Measurements from ENCODE around the gene HHEX.
"Not testable (repeated sequence)": the region's sequence is repeated elsewhere in the genome, so short reads cannot be mapped to it uniquely, and the experiment has no call there.

The HHEX gene

GRCh38 chr10:92740762-92741161 is 51.0 kb downstream of the HHEX start:
- Histone ChIP-seq H3K79me2 (ENCODE audit: insufficient read depth, low read depth) (no peaks in the 10 kb centered on the region), H3K9ac (no peak overlapping the region), H3K27me3 (ENCODE audit: insufficient read depth, low read depth) (no peaks in the 10 kb centered on the region), H3K36me3 (ENCODE audit: insufficient read depth) (no peaks in the 10 kb centered on the region), H3K4me1 (ENCODE audit: low read depth, poor library complexity, severe bottlenecking) (peaks cover 45% of the 10 kb centered on the region), H3K27ac (no peak overlapping the region), H3K4me2 (no peak overlapping the region), H3K4me3 (IDR thresholded peaks at IDR 0.05; ENCODE audit: insufficient read depth, low read depth, low read length) (no peak overlapping the region), H4K20me1 (ENCODE audit: insufficient read depth) (no peaks in the 10 kb centered on the region), H2AFZ (ENCODE audit: low read depth) (no peak overlapping the region)
- no peak for TF ChIP-seq CTCF (conservative IDR thresholded peaks at IDR 0.05; ENCODE audit: low read depth, low read length)

GRCh38 chr10:92741741-92742140 is 52.0 kb downstream of the HHEX start:
- not testable (repeated sequence) for H3K36me3 ChIP-seq (ENCODE audit: insufficient read depth); H3K27me3 ChIP-seq (ENCODE audit: insufficient read depth, low read depth); H4K20me1 ChIP-seq (ENCODE audit: insufficient read depth); H3K4me3 ChIP-seq (IDR thresholded peaks at IDR 0.05; ENCODE audit: insufficient read depth, low read depth, low read length); H3K9ac ChIP-seq; H3K79me2 ChIP-seq (ENCODE audit: insufficient read depth, low read depth)
- Histone ChIP-seq H3K4me1 (ENCODE audit: low read depth, poor library complexity, severe bottlenecking) (peaks cover 45% of the 10 kb centered on the region), H2AFZ (ENCODE audit: low read depth) (peak overlapping the region; percentile 35; the same call in 1 of the 2 replicates), H3K27ac (peak overlapping the region; percentile 57), H3K4me2 (peak overlapping the region; percentile 64)

GRCh38 chr10:92742331-92743228 is 52.8 kb downstream of the HHEX start:
- H3K36me3 ChIP-seq (ENCODE audit: insufficient read depth) = no peaks in the 10 kb centered on the region
- H3K4me1 ChIP-seq (ENCODE audit: low read depth, poor library complexity, severe bottlenecking) = peaks cover 45% of the 10 kb centered on the region
- H3K79me2 ChIP-seq (ENCODE audit: insufficient read depth, low read depth) = no peaks in the 10 kb centered on the region
- H3K4me2 ChIP-seq = peak overlapping the region; percentile 64
- H3K27ac ChIP-seq = peak overlapping the region; percentile 57
- no peaks in the 10 kb centered on the region for H4K20me1 ChIP-seq (ENCODE audit: insufficient read depth)
- no peaks in the 10 kb centered on the region for H3K27me3 ChIP-seq (ENCODE audit: insufficient read depth, low read depth)
- no peak overlapping the region for H3K9ac ChIP-seq
- TF ChIP-seq CTCF (conservative IDR thresholded peaks at IDR 0.05; ENCODE audit: low read depth, low read length) = no peak
- no peak overlapping the region for H3K4me3 ChIP-seq (IDR thresholded peaks at IDR 0.05; ENCODE audit: insufficient read depth, low read depth, low read length)
- peak overlapping the region; percentile 35; the same call in 1 of the 2 replicates for H2AFZ ChIP-seq (ENCODE audit: low read depth)
